EH (cell line): ENCODE results near the gene EEF1A2.
A peak's percentile ranks its signal among the peaks of the same experiment; 100 is the strongest.
"Not testable (repeated sequence)": the region's sequence is repeated elsewhere in the genome, so short reads cannot be mapped to it uniquely, and the experiment has no call there.

Source experiments
- DNase-seq: peaks from one replicate; pipeline ENCODE4 v3.0.0-alpha.2; 2015; ENCODE audit warnings: low read depth

Gene EEF1A2

DNA sequence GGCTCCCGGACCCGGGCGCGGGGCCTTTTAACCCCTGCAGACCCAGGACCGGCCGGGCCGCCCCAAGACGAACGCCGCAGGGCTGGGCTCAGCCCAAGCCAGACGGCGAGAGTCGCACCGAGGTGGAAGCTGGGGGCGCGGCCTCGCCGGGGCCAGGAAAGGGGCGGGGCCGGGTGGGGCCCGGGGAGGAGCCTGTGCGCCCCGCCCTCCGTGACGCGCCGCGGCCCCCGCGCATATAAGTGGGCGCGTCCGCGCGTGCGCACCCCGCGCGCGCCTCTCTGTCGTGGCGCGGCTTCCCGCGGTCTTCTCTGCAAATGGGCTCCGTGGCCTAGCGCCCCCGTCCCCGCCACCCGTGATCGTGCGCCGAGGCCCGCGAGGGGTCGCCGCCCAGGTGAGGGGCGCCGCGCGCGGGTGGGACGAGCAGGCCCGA lies 21.6 kb upstream of the EEF1A2 start, which contains the start of gene PPDPF:
Gene PPDPF (plus strand): TSS at position 262 of the 430 bp plus-strand sequence. CDS start 544 bp downstream, outside the sequence.
- DNase-seq: peak; percentile 80

DNA sequence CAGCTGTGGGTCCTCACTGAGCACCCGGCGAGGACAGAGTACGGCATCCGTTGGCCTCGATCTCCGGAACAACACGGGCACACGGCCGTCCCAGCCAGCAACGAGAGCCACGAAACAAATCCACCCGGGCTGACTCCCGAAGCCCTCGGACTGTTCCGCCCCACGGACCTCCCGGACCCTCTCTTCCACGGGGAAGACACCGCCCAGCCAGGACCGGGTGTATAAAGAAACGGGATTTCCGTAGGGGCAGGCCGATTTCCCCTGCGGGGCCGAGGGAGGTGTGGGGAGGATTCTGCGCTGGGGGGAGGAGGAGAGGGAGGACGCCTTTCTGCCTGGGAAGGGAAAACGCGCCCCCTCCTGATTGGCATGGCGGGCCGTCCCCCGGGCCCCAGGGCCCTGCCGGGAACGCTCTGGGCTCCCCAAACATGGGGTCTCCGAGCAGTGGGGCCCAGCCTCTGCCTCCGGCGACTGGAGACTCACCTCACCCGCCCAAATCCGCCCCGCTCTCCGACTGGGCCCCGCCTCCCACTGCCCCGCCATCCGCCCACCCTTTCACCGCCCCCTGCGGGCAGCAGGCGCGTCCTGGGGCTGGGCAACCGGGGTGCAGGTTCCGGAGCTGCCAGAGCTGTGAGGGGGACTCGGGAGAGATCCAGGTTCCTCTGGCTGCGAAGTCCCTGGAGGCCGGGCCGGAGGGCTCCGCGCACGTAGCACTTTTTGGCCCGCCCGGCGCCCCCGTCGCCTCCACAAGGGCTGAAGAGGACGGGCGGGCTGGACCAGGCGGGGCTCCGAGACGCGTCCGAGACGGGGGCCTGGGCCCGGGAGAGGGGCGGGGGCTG lies 21.0 kb upstream of the EEF1A2 start:
- peak; percentile 54 for DNase-seq

DNA sequence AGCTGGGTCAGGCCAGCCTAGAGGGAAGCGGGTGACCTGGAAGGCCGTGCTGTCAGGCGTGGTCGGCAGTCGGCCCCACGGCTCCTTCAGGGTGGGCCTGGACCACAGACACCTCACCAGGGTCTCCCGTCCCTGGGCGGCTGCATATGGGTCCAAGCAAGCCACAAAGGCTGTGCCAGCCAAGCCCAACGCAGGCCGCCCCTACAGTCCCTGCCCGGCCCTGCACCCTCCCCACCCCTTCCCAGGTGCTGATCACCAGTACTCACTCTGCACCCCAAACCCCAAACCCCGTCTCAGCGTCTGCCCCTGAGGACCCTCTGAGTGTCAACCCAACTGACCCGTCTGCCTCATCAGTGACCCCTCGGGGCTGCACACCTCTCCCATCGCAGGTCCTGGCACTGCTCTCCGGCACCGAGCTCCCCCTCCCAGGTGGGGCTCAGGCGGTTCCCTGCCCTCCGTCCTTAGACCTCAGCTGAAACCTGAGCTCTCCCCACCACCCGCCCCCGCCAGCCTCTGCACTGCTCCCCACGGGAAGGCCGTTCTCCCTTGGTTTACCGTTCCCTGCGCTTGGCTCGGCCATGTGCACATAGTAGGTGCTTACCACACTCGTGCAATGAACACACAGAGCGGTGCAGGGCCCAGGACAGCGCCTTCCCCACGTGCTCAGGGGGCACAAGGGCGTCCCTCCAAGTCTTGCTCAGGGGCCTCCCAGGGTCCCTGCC lies 20.2 kb upstream of the EEF1A2 start:
- DNase-seq: no peak

DNA sequence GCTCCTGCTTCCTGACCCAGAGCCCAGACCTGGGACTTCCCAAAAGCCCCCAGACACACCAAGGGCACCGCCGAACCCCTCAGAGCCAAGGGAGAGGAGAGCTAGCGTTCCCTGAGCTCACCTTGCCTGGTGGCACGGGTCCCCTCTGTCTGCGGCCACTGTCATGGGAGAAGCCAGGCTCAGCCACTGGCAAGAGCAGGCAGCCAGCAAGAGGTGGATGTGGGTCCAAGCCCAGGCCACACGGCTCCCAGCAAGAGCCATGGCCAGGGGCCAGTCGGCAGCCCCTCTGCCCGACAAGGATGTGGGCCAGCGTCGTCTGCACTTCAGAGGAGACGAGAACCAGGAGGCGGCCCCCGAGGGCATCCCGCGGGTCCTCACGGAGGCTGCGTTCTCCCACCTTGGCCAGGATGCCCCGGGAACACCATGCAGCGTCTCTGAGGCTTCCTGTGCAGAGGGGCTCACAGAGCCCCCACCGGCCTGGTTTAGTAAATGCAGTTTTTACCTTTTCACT lies 19.5 kb upstream of the EEF1A2 start:
- DNase-seq: no peak

DNA sequence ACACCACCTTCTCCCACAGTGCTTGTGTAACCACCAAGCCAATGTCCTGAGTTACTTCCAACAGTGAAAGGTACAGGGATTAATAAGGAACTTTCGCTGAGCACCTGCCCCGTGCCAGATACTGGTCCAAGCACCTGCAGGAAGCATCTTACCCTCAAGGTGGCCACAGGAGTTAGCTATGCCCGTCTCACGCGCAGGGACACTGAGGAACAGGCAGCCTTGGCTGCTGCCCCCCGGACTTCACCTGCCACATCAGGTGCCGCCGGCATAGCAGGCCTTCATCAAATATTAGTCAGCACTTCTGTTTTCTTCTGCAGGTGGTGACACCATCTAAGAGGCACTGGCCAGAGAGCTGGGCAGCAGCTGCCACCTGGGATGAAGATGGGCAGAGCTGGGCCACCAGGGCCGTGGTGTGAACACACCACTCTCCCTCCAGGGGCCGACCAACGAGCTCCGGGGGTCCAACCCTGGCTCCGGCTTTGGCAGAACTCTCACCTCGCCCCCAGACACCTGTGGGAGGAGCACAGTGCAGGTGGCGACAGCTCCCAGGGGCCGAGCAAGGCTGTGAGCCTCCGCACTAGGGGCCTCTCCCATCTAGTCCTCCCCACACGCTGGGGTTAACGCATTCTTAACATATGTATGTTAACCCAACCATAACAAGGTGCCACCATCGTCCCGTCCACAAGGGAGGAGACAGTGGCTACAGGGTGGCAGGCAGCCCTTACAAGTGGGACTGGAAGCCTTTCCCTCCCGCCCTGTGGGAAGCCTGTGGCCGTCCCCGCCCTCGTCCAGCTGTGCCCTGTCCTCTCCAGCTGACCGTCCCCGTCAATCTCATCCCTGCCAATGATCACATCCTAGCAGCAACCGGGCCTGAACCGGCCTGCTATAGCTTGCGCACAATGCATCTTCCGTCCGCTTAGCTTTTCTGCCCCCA lies 18.8 kb upstream of the EEF1A2 start:
- DNase-seq: no peak

DNA sequence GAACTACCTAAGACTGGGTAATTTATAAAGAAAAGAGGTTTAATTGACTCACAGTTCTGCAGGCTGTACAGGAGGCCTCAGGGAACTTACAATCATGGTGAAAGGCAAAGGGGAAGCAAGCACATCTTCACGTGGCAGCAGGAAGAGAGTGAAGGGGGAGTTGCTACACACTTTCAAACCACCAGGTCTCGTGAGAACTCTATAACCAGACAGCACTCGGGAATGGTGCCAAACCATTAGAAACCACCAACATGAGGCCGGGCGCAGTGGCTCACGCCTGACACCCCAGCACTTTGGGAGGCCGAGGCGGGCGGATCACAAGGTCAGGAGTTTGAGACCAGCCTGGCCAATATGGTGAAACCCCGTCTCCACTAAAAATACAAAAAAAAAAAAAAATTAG lies 15.6 kb upstream of the EEF1A2 start:
- not testable (repeated sequence) for DNase-seq

DNA sequence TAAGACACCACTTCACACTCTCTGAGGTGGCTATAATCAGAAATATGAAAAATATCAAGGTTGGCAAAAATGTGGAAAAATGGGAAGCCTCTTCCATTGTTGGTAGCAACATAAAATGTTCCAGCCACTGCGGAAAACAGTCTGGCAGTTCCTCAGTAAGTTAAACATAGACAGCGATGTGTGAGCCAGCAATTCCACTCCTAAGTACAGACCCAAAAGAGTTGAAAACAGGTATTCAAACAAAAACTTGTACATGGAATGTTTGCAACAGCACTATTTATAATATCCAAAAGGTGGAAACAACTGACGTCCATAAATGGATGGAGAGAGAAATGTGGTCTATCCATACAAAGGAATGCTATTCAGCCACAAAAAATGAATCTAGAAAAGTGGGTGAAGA lies 14.3 kb upstream of the EEF1A2 start:
- no peak for DNase-seq

DNA sequence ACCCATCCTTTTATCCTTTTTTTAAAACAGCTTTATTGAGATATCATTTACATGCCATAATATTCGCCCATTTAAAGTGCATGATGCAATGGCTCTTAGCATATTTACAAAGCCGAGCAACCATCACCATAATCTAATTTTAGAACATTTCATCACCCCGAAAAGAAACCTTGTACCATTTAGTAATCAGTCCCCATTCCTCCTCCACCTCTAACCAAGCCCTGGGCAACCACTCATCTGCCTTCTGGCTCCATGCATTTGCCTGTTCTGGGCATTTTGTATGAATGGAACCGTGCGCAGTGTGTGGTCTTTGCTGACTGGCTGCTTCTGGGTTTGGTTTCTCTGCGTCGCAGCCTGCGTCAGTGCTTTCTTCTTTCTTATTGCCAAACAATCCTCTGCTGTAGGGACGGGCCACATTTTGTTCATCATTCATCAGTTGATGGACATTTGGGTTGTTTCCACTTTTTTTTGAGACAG lies 10.2 kb upstream of the EEF1A2 start:
- DNase-seq: no peak

DNA sequence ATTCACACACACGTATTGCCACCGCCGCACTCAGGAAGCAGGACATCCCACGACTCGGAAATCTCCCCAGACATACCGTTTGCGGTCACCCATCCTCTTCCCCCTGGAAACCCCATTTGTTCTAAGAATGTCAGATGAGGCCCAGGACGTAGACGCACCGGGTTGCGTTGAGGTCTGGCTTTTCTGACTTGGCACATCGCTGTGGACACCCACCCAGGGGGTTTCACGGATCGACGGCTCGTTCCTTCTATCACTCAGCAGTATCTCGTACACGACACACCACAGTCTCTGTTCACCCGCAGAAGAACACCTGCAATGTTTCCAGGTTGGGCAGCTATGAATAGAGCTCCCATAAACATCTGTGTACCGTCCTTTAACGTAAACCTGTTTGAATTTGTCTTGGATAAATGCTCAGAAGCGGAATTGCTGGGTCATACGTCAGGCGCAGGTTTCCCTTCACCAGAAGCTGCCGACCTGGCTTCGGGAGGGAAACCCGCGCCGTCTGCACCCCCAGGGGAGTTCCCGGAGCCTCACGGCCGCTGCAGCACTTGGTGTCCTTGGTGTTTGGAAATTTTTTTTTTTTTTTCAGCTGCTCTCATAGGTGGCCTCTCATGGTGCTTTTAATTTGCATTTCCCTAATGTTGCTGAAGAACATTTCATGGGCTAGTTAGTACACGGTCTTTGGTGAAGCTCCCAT lies 9.3 kb upstream of the EEF1A2 start:
- DNase-seq: no peak

DNA sequence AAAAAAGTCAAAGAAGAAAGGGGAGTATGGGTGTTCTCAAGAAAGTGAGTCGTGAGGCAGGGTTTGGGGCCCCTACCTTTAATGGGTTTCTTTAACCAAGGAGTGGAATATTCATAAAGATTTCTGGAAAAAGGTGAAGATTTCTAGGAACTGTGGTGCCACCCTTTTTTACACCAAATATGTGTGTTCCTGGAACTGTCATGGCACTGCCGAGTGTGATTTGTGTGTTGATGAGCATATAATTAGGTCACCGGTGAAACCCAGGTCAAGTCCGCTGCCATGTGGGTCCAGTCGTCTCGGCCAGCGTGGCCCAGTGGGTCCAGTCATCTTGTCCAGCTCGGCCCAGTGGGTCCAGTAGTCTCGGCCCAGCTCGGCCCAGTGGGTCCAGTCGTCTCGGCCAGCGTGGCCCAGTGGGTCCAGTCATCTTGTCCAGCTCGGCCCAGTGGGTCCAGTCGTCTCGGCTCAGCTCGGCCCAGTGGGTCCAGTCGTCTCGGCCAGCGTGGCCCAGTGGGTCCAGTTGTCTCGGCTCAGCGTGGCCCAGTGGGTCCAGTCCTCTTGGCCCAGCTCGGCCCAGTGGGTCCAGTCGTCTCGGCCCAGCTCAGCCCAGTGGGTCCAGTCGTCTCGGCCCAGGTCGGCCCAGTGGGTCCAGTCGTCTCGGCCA lies 8.3 kb upstream of the EEF1A2 start:
- no peak for DNase-seq

DNA sequence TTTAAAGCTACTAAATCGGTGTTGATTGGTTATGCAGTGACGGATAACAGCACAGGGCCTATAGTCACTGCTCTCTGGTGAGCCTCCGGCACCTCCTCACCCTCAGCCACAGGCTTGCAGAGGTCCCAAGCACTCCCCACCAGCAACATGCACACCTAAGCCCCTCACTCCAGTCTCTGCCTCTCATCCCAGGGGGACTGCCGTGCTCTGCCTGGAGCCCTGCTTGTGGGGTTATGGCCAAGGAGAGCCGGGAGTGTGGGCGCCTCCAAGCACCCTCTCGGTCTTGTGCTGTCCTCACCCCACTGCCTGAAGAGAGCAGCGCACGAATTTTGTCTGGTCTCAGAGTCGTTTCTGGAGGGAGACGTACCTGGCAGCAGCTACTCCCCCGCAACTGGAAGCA lies 6.8 kb upstream of the EEF1A2 start:
- DNase-seq: no peak

DNA sequence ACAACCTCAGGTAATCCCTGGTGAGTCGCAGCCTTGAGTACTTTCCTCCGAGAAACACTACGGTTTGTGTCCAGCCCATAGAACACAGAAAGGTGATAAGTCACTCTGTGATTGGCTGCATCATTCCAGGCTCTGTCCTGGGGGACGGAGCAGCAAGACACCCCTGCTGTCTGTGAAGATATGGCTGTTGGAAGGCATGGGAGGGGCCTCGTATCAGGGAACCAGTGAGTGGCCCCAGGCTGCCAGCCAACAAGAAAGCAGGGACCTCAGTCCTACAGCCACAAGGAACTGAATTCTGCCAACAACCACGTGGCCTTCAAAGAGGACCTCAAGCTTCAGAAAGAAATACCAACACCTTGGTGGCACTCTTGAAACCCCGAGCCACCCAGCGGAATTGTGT lies 6.4 kb upstream of the EEF1A2 start:
- DNase-seq: no peak

DNA sequence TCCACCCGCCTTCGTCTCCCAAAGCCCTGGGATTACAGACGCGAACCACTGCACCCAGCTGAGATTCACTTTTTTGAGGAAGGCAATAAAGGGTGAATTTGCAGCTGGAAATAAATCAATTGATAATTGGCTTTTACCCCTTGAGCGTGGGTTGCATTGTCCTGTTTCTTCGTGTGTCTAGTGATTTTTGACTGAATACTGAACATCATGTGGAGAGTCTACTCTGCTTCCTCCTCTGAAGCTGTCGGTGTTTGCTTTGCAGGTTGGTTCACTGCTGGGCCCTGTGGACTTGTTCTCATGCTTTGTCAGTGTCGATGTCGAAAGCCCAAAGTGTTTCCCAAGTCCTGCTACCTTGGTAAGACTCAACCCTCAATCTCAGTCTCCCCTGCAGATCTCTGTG lies 5.8 kb upstream of the EEF1A2 start:
- DNase-seq: no peak

DNA sequence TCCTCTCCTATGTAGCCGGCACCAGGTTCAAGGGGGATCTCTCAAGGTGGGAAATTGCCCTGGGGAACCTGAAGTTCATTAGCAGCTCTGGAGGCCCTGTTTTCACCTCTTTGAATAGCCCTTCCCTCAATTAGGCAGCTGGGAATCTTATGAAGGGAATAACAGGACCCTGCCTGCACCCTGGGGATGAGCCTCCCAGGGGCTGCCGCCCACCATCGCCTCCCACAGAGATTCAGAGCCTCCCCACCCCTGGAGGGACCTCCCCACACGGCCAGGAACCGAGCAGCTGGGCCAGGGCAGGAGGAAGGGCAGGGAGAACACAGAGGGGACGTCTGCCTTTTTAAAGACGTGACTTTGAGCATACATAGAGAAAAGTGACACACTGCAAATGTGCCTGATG lies 4.6 kb upstream of the EEF1A2 start:
- no peak for DNase-seq

DNA sequence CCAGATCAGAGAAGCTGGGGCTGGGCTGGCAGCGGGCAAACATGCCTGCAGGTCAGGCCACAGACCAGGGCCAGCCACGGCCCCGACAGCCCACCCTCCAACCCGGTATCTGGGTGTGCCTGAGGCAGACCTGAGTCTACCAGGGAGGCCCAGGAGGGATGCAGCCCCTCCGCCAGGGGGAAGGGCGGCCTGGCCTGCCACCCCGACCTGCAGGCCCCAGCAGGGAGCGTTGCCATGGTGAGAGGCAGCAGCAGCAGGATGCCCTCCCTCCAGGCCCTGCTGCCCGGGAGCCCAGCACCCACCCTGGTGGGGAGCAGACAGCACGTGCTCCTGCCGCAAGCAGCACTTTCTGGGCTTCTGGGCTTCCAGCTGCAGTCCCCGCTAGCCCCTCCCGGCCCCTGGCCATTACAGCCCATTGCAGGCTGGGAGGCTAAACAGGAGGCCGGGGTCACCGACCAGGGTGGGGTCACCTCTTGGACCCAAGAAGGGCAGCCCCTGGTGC lies 3.8 kb upstream of the EEF1A2 start:
- no peak for DNase-seq

DNA sequence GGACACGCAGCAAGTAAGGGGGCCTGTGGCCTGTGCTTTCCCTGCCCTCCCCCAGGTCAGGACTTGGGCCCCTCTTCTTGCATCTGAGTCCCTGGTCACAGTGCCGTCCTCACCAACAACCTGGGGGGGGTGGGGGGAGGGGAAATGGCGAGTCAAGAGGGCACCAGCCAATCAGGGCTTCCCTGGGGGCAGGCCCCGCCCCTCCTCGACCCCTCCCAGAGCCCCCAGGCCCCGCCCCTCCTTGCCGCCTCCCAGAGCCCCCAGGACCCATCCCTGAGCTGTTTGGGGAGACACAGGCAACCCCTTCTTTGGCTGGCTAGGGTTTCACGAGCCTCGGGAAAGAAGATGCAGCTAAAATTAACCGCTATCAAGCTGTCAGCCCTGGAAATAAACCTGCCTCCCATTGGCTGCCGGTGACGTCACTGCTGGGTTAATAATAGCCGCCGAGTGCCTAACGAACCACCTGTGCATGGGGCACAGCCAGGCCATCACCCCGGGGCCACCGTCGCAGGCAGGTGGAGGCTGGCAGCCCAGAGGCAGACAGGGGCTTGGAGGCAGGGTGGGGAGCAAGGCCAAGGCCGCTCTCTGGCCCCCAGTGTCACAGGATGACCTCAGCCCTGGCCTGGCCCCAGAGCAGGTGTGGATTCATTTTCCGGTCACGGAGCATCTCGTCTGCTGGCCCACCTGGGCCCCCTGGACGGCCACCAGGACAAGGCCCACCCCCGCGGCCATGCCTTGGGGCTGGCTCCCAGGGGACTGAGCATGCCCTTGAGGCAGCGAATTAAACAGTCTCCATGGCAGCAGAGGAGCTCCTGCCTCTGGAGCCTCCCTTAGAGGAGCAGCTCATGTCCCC lies 3.2 kb upstream of the EEF1A2 start:
- DNase-seq: peak; percentile 33

DNA sequence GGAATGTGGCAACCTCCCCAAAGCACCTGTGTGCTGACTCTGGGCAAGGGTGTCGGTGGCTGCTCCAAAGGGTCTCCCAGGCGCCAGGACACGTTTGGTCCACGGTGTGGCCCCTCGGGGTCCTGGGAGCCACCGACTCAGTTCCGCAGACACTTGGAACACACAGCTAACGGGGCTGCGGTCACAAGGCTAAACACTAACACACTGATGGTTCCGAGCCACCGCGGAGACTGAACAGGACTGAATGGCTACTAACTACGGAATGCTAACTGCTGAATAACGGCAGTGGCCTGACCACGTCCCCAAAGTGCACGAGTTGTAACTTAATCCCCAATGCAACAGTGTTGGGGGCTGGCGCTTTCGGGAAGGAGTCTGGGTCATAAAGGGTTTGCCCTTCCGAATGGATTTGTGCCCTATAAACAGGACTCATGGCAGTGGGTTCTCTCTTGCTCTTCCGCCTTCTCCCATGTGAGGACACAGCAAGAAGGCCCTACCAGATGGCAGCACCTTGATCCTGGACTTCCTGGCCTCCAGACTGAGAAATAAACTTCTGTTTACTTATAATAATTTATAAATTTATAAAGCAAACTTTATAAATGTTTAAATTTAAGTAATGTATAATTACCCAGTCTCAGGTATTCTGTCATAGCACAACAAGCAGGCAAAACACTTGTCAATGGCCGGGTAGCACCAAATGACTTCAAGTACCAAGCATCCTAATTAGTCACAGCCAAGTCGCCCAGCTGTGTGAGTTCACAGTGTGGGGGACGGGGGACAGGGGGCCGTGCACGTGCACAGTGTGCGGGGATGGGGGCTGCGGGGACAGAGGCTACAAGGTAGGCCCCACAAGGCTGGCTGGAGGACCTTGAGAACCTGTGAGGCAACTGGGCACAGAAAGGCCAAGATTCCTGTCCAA lies 2.3 kb upstream of the EEF1A2 start:
- no peak for DNase-seq

DNA sequence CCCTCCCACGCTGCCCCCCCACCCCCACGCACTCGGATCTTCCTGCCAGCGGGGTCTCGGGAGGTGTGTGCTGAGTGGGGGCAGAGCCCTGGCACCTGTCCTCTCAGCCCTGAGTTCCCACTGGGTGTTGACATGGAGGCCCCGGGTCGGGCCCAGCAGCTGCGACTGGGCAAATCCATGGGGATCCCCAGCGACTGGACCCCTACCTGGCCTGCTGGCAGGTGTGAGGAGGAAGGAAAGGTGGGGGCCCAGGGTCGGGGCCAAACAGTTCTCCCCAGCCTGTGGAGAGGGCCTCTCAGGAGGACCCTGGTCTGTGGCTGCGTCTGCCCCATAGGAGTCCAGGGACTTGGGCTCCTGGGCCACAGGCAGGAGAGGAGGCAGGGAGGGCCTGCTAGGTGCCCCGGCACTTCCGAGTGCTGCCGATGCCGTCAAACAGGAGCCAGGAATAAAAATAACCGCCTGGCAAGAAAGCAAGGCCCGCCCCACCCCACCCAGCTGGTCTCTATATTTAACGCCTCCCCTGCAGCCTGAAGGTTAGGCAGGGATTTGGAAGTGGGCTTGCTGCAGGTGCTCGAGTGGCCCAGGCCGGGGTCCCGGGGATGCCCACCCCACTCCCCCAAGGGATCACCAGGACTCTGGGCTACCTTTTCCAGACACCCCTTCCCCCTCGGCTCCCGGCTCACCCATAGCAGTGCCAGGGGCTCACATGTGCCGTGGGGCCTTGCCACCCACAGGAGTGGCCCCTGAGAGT lies 1.4 kb upstream of the EEF1A2 start:
- no peak for DNase-seq
